Cardiac muscle cell (in vitro differentiated cells and primary cell): ENCODE measurements around the gene SLC22A13. TPM values are rescaled to one million over a fixed set of nuclear protein-coding genes. Genes with fewer than 3 reads are reported as not detected.

Source experiments
- DNase-seq, 2 donors: peaks; one replicate each; pipeline versions ENCODE4 v3.0.0 to v3.0.0-alpha.2; 2010 to 2017; ENCODE audit warnings: low read depth in 1 of 2, low spot score in 1 of 2
- H3K27ac ChIP-seq: fragments of 200-600 bp; sonication (generic); 2 replicates; pipeline ENCODE4 v1.5.1; 2016
- H3K27me3 ChIP-seq: fragments of 200-600 bp; sonication (generic); 2 replicates; pipeline ENCODE4 v1.6.0; 2016; ENCODE audit warnings: control low read depth
- H3K36me3 ChIP-seq: fragments of 200-600 bp; sonication (generic); 2 replicates; pipeline ENCODE4 v1.5.1; 2016; ENCODE audit warnings: control low read depth
- H3K4me1 ChIP-seq: fragments of 200-600 bp; sonication (generic); 2 replicates; pipeline ENCODE4 v1.8.1; 2017; ENCODE audit warnings: low read depth, mild to moderate bottlenecking, mixed run types
- H3K4me3 ChIP-seq: fragments of 200-600 bp; sonication (generic); 2 replicates; pipeline ENCODE4 v1.5.1; 2016; ENCODE audit warnings: mild to moderate bottlenecking
- H3K9me3 ChIP-seq: fragments of 200-600 bp; sonication (generic); 2 replicates; pipeline ENCODE4 v1.5.1; 2017; ENCODE audit warnings: low read depth, mild to moderate bottlenecking, control low read depth
- CTCF ChIP-seq: IDR thresholded peaks from 2 replicates; pipeline ENCODE4 v1.5.1; 2012; ENCODE audit warnings: low read depth, mild to moderate bottlenecking, low read length
- polyA plus RNA-seq: library from polyadenylated mRNA; unstranded; fragments of >200 nt; fragmentation: Nextera tagmentation; extraction: Ambion mirVana; gene quantifications from 2 replicates; pipeline ENCODE4 v1.2.1, GENCODE V29; 2016
- total RNA-seq: library from RNA; depleted of rRNA; stranded (reverse); fragments of >200 nt; gene quantifications from 2 replicates; pipeline ENCODE4 v1.2.3, GENCODE V29; 2016

The SLC22A13 gene
- total and polyA plus RNA-seq, 2 experiments from 2014 or later: 0.37 to 0.39 TPM

GRCh38 chr3:38253704-38254103, 11.9 kb upstream of the SLC22A13 start:
- H3K27me3 ChIP-seq: no peaks in the 10 kb centered on the region
- no peaks in the 10 kb centered on the region for H3K4me1 ChIP-seq
- no peak overlapping the region for H3K4me3 ChIP-seq
- no peak for TF ChIP-seq CTCF
- no peak for DNase-seq
- peaks cover 33% of the 10 kb centered on the region for H3K36me3 ChIP-seq
- H3K27ac ChIP-seq: no peak overlapping the region
- H3K9me3 ChIP-seq: no peaks in the 10 kb centered on the region

GRCh38 chr3:38254872-38255271, 10.7 kb upstream of the SLC22A13 start:
- Histone ChIP-seq H3K4me1 (no peaks in the 10 kb centered on the region), H3K4me3 (no peak overlapping the region), H3K27me3 (no peaks in the 10 kb centered on the region), H3K27ac (no peak overlapping the region), H3K9me3 (no peaks in the 10 kb centered on the region), H3K36me3 (peaks cover 22% of the 10 kb centered on the region)
- TF ChIP-seq CTCF: no peak
- no peak for DNase-seq

GRCh38 chr3:38255627-38256026, 10.0 kb upstream of the SLC22A13 start:
- DNase-seq: no peak
- no peaks in the 10 kb centered on the region for H3K27me3 ChIP-seq

GRCh38 chr3:38257583-38257982, 8.0 kb upstream of the SLC22A13 start:
- Histone ChIP-seq H3K27me3 (no peaks in the 10 kb centered on the region), H3K27ac (no peak overlapping the region), H3K9me3 (no peaks in the 10 kb centered on the region), H3K4me3 (no peak overlapping the region), H3K4me1 (no peaks in the 10 kb centered on the region), H3K36me3 (peaks cover 17% of the 10 kb centered on the region)
- TF ChIP-seq CTCF: no peak
- DNase-seq: peak in 1 of 2 donors; percentile 12

More at GRCh38 chr3:38255627-38256026, 10.0 kb upstream of the SLC22A13 start:
- Histone ChIP-seq H3K9me3 (no peaks in the 10 kb centered on the region), H3K27ac (no peak overlapping the region), H3K4me1 (no peaks in the 10 kb centered on the region), H3K36me3 (peaks cover 22% of the 10 kb centered on the region), H3K4me3 (no peak overlapping the region)
- no peak for TF ChIP-seq CTCF

GRCh38 chr3:38260474-38260873, 5.1 kb upstream of the SLC22A13 start:
- no peaks in the 10 kb centered on the region for H3K36me3 ChIP-seq
- no peak overlapping the region for H3K4me3 ChIP-seq
- H3K27ac ChIP-seq: no peak overlapping the region
- H3K4me1 ChIP-seq: peaks cover 18% of the 10 kb centered on the region
- no peaks in the 10 kb centered on the region for H3K27me3 ChIP-seq
- TF ChIP-seq CTCF: no peak
- DNase-seq: no peak
- no peaks in the 10 kb centered on the region for H3K9me3 ChIP-seq

GRCh38 chr3:38264353-38264771, 1.2 kb upstream of the SLC22A13 start:
- DNase-seq: peak in 1 of 2 donors; percentile 38
- TF ChIP-seq CTCF: no peak
- Histone ChIP-seq H3K9me3 (no peaks in the 10 kb centered on the region), H3K27ac (peak overlapping the region; percentile 10), H3K27me3 (peaks cover 9% of the 10 kb centered on the region), H3K4me1 (peaks cover 18% of the 10 kb centered on the region), H3K4me3 (no peak overlapping the region), H3K36me3 (no peaks in the 10 kb centered on the region)
